SK-N-SH (cell line): ENCODE data around the gene HPN. TPM values are rescaled to one million over a fixed set of nuclear protein-coding genes. Genes with fewer than 3 reads are reported as not detected.

Experiments
- CTCF ChIA-PET: fragments of 300-600, 350-600 bp; formaldehyde crosslinking; extraction: SDS; loops from one replicate; lab custom pipeline; 2021; lab: Yijun Ruan, JAX
- POLR2A ChIA-PET: fragments of 350-600 bp; sonication (Branson Sonifier 250); formaldehyde crosslinking; extraction: SDS; loops from one replicate; lab custom pipeline; 2020; ENCODE audit warnings: antibody characterized with exemption, inconsistent platforms; lab: Yijun Ruan, JAX
- DNase-seq: peaks from one replicate; pipeline ENCODE4 v3.0.0; 2012
- H2AFZ ChIP-seq: fragments of 200-600 bp; sonication (generic); 2 replicates; pipeline ENCODE4 v1.8.1; 2016; ENCODE audit warnings: antibody characterized with exemption, mild to moderate bottlenecking, low read depth
- H3F3A ChIP-seq: fragments of 200-600 bp; sonication (generic); replicated peaks from 2 replicates; pipeline ENCODE3; 2016; ENCODE audit warnings: antibody characterized with exemption, mild to moderate bottlenecking; ENCODE audit not compliant: insufficient read depth
- H3K27ac ChIP-seq, 2 experiments: fragments of 200-500 bp in 1 of 2; fragments of 200-600 bp in 1 of 2; sonication (Bioruptor generic) in 1 of 2; sonication (generic), shearing (Covaris generic) in 1 of 2; 2 replicates each; pipeline versions ENCODE4 v1.5.1 to v1.6.1; 2014 to 2016; ENCODE audit warnings: low read depth in 2 of 2, inconsistent platforms in 1 of 2, low read length in 1 of 2, mild to moderate bottlenecking in 1 of 2, mixed read lengths in 1 of 2
- H3K27me3 ChIP-seq: fragments of 200-600 bp; sonication (generic), shearing (Covaris generic); 2 replicates; pipeline ENCODE4 v1.6.1; 2016; ENCODE audit warnings: mixed run types; ENCODE audit not compliant: insufficient read depth
- H3K36me3 ChIP-seq, 2 experiments: fragments of 200-500 bp in 1 of 2; fragments of 200-600 bp in 1 of 2; sonication (Bioruptor generic) in 1 of 2; sonication (generic) in 1 of 2; replicated peaks in 1 of 2; 2 replicates each; pipeline versions ENCODE3 to v1.5.1; 2014 to 2016; ENCODE audit warnings: low read length in 1 of 2, mild to moderate bottlenecking in 1 of 2; ENCODE audit not compliant: insufficient read depth in 2 of 2, control insufficient read depth in 1 of 2
- H3K4me1 ChIP-seq, 2 experiments: fragments of 200-500 bp in 1 of 2; fragments of 200-600 bp in 1 of 2; sonication (Bioruptor generic) in 1 of 2; sonication (generic), shearing (Covaris generic) in 1 of 2; 2 replicates each; pipeline versions ENCODE4 v1.5.1 to v1.6.1; 2014 to 2016; ENCODE audit warnings: low read depth in 1 of 2, low read length in 1 of 2, mixed run types in 1 of 2; ENCODE audit not compliant: insufficient read depth in 2 of 2, control insufficient read depth in 1 of 2
- H3K4me2 ChIP-seq: fragments of 200-600 bp; sonication (generic), shearing (Covaris generic); 2 replicates; pipeline ENCODE4 v1.6.1; 2017; ENCODE audit warnings: mixed run types
- H3K4me3 ChIP-seq, 2 experiments: fragments of 200-500 bp in 1 of 2; fragments of 200-600 bp in 1 of 2; sonication (Bioruptor generic) in 1 of 2; sonication (generic), shearing (Covaris generic) in 1 of 2; 2 replicates each; pipeline versions ENCODE4 v1.5.1 to v1.8.1; 2014 to 2016; ENCODE audit warnings: low read depth in 2 of 2, inconsistent platforms in 1 of 2, low read length in 1 of 2, mild to moderate bottlenecking in 1 of 2, mixed read lengths in 1 of 2, moderate library complexity in 1 of 2
- H3K79me2 ChIP-seq: fragments of 200-600 bp; sonication (generic); 2 replicates; pipeline ENCODE4 v1.8.1; 2017; ENCODE audit warnings: mild to moderate bottlenecking; ENCODE audit not compliant: insufficient read depth
- H3K9ac ChIP-seq: fragments of 200-600 bp; sonication (generic); 2 replicates; pipeline ENCODE4 v1.6.1; 2017; ENCODE audit warnings: mixed run types
- H3K9me2 ChIP-seq: fragments of 200-600 bp; sonication (generic); 2 replicates; pipeline ENCODE4 v1.6.1; 2017; ENCODE audit warnings: mixed run types
- H3K9me3 ChIP-seq: fragments of 200-600 bp; sonication (generic); 2 replicates; pipeline ENCODE4 v1.6.1; 2017; ENCODE audit warnings: mixed run types, mild to moderate bottlenecking, moderate library complexity
- H4K20me1 ChIP-seq: fragments of 200-600 bp; sonication (generic); 2 replicates; pipeline ENCODE4 v1.6.1; 2017; ENCODE audit warnings: mild to moderate bottlenecking, mixed run types; ENCODE audit not compliant: insufficient read depth
- FOSL2 ChIP-seq: IDR thresholded peaks from 2 replicates; pipeline ENCODE4 v1.4.0; 2012; ENCODE audit warnings: low read depth, mild to moderate bottlenecking, moderate library complexity, borderline replicate concordance
- JUND ChIP-seq: IDR thresholded peaks from 2 replicates; pipeline ENCODE4 v1.4.0; 2012
- MXI1 ChIP-seq: IDR thresholded peaks from 2 replicates; pipeline ENCODE4 v1.6.1; 2012; ENCODE audit warnings: mild to moderate bottlenecking, low read depth, low read length, improper control_type of control experiment
- NFIC ChIP-seq: IDR thresholded peaks from 2 replicates; pipeline ENCODE4 v1.4.0; 2012; ENCODE audit warnings: borderline replicate concordance
- POLR2AphosphoS5 ChIP-seq: IDR thresholded peaks from 2 replicates; pipeline ENCODE4 v1.6.1; 2012; ENCODE audit warnings: low read depth, low read length
- RAD21 ChIP-seq: IDR thresholded peaks from 2 replicates; pipeline ENCODE4 v1.6.1; 2012; ENCODE audit warnings: mild to moderate bottlenecking, low read length
- SIN3A ChIP-seq: IDR thresholded peaks from 2 replicates; pipeline ENCODE4 v1.6.1; 2012; ENCODE audit warnings: low read depth, mild to moderate bottlenecking, low read length, moderate library complexity, borderline replicate concordance
- TCF12 ChIP-seq: IDR thresholded peaks from 2 replicates; pipeline ENCODE4 v1.4.0; 2012
- TEAD4 ChIP-seq: IDR thresholded peaks from 2 replicates; pipeline ENCODE4 v1.4.0; 2012; ENCODE audit warnings: mild to moderate bottlenecking, borderline replicate concordance; ENCODE audit not compliant: insufficient read depth
- WGBS: methylation state at CpG from one replicate; pipeline ENCODE4 v1.1.6; 2017; ENCODE audit warnings: low lambda C conversion rate; 5-methylcytosine and 5-hydroxymethylcytosine counted together
- polyA plus RNA-seq, 3 experiments: library from polyadenylated mRNA; depleted of rRNA; stranded (reverse); fragments of >200 nt; gene quantifications; 2 replicates each; pipeline ENCODE4 v1.2.3, GENCODE V29; 2012
- TF ChIP-seq, protein P1 (sequence below): IDR thresholded peaks from 2 replicates; pipeline ENCODE4; 2012
- TF ChIP-seq, protein P2 (sequence below): IDR thresholded peaks from 2 replicates; pipeline ENCODE4 v1.4.0; 2012; ENCODE audit warnings: low read depth, borderline replicate concordance
- TF ChIP-seq, protein P3 (sequence below): fragments of 150-350 bp; IDR thresholded peaks from 2 replicates; pipeline ENCODE4 v1.6.1; 2017; ENCODE audit warnings: antibody characterized with exemption, low read length, low read depth, borderline replicate concordance
- TF ChIP-seq, protein P4 (sequence below): IDR thresholded peaks from 2 replicates; pipeline ENCODE4 v1.4.0; 2012; ENCODE audit warnings: low read depth
- TF ChIP-seq, protein P5 (sequence below): fragments of 150-350 bp; IDR thresholded peaks from 2 replicates; pipeline ENCODE4 v1.6.1; 2016; ENCODE audit warnings: mild to moderate bottlenecking, low read depth, low read length
- TF ChIP-seq, protein P6 (sequence below): fragments of 200-600 bp; sonication (generic); IDR thresholded peaks from 2 replicates; pipeline ENCODE4 v1.6.1; 2017; ENCODE audit warnings: antibody characterized with exemption, mild to moderate bottlenecking, moderate library complexity

The HPN gene
- polyA plus RNA-seq, 1 of the 3 experiments (the other 2 are of a cell fraction): 0.05 TPM

DNA sequence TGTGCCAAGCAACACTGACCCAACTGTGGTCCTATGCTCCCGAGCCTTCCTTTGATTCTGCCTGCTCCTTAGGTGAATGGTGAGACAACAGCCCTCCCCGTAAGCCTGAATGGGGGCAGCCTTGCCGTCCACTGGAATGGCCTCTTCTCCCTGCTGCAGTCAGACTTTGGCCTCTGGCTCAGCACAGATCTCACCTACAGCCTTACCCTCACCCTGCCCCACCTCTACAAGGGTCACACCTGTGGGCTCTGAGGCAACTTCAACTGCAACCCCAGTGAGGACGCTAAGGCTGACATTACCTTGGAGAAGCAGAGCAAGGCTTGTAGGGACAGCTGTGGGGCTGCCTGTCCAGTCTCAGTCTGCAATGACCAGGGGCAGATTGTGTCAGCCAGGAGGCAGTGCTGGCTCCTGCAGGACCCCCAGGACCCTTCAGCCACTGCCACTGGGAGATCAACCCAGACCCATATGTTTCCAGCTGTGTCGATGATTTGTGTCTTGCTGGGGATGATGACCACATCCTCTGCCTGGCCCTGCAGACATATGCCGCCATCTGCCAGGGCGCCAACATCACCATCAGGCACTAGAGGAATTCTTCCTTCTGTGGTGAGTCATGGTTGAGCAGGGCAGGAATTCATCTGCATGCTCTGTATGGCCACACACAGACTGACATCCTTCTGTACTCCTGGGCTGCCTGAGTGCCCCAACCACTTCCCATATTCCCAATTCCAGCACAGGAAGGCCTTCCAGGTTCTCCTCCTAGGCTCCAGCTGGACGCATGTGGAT, 46.8 kb downstream of the HPN start:
- 48% methylated on average over 8 of the region's 8 CpGs for WGBS
- Histone ChIP-seq H3K9me3 (no peaks in the 10 kb centered on the region), H3K4me3 (no peak overlapping the region), H4K20me1 (no peaks in the 10 kb centered on the region), H3K27ac (peak overlapping the region in 1 of 2 experiments; percentile 20; a peak in 2 of 4 replicates), H3K9ac (no peak overlapping the region), H2AFZ (peak overlapping the region; percentile 35; the same call in 1 of the 2 replicates), H3K4me2 (0 out of 2 replicates have a peak overlapping the region, but pooled peaks have one; percentile 19), H3K79me2 (no peaks in the 10 kb centered on the region), H3K27me3 (no peaks in the 10 kb centered on the region), H3F3A (no peaks in the 10 kb centered on the region), H3K9me2 (no peaks in the 10 kb centered on the region)
- no peak for DNase-seq
- ChIA-PET POLR2A (no interaction called here), CTCF (interaction anchor here (0.8 to 3.1 kb wide), 6 partner anchors 21 to 47 kb away, joined by 3 to 30 read pairs (median 4); no protein-coding TSS in a partner anchor)
- TF ChIP-seq SIN3A (peak; percentile 49; the same call in 1 of the 2 replicates), TCF12 (peak; percentile 83), FOSL2 (peak; percentile 83; the same call in 1 of the 2 replicates), JUND (peak; percentile 54; the same call in 1 of the 2 replicates), TEAD4 (peak; percentile 58)
- TF ChIP-seq, protein P1, sequence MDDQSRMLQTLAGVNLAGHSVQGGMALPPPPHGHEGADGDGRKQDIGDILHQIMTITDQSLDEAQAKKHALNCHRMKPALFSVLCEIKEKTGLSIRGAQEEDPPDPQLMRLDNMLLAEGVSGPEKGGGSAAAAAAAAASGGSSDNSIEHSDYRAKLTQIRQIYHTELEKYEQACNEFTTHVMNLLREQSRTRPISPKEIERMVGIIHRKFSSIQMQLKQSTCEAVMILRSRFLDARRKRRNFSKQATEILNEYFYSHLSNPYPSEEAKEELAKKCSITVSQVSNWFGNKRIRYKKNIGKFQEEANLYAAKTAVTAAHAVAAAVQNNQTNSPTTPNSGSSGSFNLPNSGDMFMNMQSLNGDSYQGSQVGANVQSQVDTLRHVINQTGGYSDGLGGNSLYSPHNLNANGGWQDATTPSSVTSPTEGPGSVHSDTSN: peak; percentile 70
- TF ChIP-seq, protein P2, sequence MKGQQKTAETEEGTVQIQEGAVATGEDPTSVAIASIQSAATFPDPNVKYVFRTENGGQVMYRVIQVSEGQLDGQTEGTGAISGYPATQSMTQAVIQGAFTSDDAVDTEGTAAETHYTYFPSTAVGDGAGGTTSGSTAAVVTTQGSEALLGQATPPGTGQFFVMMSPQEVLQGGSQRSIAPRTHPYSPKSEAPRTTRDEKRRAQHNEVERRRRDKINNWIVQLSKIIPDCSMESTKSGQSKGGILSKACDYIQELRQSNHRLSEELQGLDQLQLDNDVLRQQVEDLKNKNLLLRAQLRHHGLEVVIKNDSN: no peak
- TF ChIP-seq, protein P3, sequence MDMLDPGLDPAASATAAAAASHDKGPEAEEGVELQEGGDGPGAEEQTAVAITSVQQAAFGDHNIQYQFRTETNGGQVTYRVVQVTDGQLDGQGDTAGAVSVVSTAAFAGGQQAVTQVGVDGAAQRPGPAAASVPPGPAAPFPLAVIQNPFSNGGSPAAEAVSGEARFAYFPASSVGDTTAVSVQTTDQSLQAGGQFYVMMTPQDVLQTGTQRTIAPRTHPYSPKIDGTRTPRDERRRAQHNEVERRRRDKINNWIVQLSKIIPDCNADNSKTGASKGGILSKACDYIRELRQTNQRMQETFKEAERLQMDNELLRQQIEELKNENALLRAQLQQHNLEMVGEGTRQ: no peak
- TF ChIP-seq, protein P4, sequence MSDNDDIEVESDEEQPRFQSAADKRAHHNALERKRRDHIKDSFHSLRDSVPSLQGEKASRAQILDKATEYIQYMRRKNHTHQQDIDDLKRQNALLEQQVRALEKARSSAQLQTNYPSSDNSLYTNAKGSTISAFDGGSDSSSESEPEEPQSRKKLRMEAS: peak; percentile 26; the same call in 1 of the 2 replicates
- TF ChIP-seq, all 33 proteins: peak for 7
- peaks cover 6 to 10% of the 10 kb centered on the region in 2 experiments; a peak in 2 of 4 replicates for H3K4me1 ChIP-seq
- no peaks in the 10 kb centered on the region for H3K36me3 ChIP-seq

DNA sequence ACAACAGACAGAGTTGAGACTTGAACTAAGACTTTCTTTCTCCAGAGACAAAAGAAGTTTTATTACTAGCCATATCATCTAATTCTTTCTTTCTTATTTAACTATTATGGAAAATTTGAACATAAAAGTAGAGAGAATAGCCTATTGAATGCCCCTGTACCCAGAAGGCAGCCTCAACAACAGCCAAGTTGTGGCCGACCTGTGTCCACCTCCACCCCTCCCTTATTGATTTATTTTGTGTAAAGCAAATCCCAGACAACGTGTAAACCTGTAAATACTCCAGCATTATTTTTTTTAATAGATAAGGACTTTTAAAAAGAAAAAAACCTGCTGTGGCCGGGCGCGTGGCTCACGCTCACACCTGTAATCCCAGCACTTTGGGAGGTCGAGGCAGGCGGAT, 48.0 kb downstream of the HPN start:
- no peaks in the 10 kb centered on the region for H4K20me1 ChIP-seq
- ChIA-PET POLR2A (no interaction called here), CTCF (interaction anchor here (0.7 to 5.0 kb wide), 13 partner anchors 8 to 68 kb away, joined by 3 to 49 read pairs (median 5); partner anchors contain the start of genes FXYD3 and LGI4)
- no peaks in the 10 kb centered on the region for H3K27me3 ChIP-seq
- WGBS: 79% methylated on average over 8 of the region's 8 CpGs
- no peak overlapping the region for H2AFZ ChIP-seq
- H3K9me3 ChIP-seq: no peaks in the 10 kb centered on the region
- DNase-seq: no peak
- no peak overlapping the region for H3K4me2 ChIP-seq
- no peak overlapping the region for H3K27ac ChIP-seq
- no peak overlapping the region for H3K4me3 ChIP-seq
- H3K36me3 ChIP-seq: no peaks in the 10 kb centered on the region
- H3K4me1 ChIP-seq: peaks cover 10 to 15% of the 10 kb centered on the region in 2 experiments; a peak in 2 of 4 replicates
- no peaks in the 10 kb centered on the region for H3K79me2 ChIP-seq
- no peaks in the 10 kb centered on the region for H3F3A ChIP-seq
- H3K9me2 ChIP-seq: no peaks in the 10 kb centered on the region
- no peak overlapping the region for H3K9ac ChIP-seq
- TF ChIP-seq JUND (no peak), TEAD4 (no peak), POLR2AphosphoS5 (no peak), FOSL2 (no peak), RAD21 (no peak), NFIC (no peak), MXI1 (no peak)
- TF ChIP-seq, protein P3: no peak
- TF ChIP-seq, protein P5, sequence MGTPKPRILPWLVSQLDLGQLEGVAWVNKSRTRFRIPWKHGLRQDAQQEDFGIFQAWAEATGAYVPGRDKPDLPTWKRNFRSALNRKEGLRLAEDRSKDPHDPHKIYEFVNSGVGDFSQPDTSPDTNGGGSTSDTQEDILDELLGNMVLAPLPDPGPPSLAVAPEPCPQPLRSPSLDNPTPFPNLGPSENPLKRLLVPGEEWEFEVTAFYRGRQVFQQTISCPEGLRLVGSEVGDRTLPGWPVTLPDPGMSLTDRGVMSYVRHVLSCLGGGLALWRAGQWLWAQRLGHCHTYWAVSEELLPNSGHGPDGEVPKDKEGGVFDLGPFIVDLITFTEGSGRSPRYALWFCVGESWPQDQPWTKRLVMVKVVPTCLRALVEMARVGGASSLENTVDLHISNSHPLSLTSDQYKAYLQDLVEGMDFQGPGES: no peak
- TF ChIP-seq, protein P6, sequence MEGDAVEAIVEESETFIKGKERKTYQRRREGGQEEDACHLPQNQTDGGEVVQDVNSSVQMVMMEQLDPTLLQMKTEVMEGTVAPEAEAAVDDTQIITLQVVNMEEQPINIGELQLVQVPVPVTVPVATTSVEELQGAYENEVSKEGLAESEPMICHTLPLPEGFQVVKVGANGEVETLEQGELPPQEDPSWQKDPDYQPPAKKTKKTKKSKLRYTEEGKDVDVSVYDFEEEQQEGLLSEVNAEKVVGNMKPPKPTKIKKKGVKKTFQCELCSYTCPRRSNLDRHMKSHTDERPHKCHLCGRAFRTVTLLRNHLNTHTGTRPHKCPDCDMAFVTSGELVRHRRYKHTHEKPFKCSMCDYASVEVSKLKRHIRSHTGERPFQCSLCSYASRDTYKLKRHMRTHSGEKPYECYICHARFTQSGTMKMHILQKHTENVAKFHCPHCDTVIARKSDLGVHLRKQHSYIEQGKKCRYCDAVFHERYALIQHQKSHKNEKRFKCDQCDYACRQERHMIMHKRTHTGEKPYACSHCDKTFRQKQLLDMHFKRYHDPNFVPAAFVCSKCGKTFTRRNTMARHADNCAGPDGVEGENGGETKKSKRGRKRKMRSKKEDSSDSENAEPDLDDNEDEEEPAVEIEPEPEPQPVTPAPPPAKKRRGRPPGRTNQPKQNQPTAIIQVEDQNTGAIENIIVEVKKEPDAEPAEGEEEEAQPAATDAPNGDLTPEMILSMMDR: no peak
